Fibroblast of upper back skin (primary cell): ENCODE data around the gene CERS6.
A peak's percentile ranks its signal among the peaks of the same experiment; 100 is the strongest.
"Not testable (repeated sequence)": the region's sequence is repeated elsewhere in the genome, so short reads cannot be mapped to it uniquely, and the experiment has no call there.

Source experiments
- DNase-seq: peaks from one replicate; pipeline ENCODE4 v3.0.0-alpha.2; 2013

CERS6 gene

GRCh38 chr2:168787098-168787781 is 331.2 kb downstream of the CERS6 start:
- DNase-seq: no peak

DNA sequence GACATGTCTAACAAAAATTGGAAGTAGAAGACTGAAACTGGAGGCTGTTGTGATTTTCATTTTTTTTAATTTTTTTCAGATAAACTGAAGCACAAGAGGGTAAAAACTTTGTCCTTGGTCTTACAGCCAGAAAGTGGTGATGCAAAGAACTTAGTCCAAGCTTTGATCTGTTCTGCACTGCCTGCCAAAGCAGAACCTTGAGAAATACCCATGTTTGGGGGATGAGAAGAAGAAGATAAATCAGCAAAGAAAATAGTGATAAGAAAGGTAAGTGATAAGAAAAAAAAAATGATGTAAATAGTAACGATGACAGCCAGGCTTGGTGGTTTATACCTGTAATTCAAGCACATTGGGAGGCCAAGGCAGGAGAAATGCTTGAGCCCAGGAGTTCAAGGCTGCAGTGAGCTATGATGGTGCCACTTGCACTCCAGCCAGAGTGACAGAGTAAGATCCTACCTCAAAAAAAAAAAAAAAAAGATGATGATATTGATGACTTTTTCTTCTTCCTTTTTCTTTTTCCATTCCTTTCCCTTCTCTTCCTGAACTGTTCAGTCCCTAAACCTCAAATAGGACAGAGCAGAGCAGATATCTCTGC is 331.8 kb downstream of the CERS6 start:
- no peak for DNase-seq

- DNase-seq: no peak
Observed at GRCh38 chr2:168789776-168790175, 333.7 kb downstream of the CERS6 start.

DNA sequence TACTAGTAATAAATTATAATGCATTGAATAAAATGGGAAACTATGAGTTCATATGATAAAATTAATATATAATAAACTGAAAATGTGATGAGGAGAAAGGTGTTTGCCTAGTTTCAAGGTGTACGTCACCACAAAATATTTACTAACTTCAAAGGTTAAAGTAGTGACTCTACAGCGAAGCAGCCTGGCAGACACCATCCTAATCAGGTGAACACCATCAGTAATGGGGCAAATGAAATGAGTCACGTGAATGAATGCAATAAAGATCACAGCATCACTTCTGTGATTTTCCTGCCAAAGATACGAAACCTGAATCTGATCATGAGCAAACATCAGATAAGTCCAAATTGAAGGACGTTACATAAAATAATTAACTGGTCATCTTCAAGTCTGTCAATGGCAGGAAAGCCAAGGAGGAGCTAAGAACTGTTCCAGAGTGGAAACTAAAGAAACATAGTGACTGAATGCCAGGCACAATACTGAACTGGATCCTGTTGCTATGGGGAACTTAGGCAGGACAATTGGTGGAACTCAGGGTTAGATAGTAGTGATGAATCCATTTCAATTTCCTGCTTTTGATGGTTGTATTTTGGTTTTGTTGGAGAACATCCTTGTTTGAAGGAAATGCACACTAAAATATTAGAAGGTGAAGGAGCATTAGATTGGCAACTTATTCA is 334.3 kb downstream of the CERS6 start:
- DNase-seq: no peak

DNA sequence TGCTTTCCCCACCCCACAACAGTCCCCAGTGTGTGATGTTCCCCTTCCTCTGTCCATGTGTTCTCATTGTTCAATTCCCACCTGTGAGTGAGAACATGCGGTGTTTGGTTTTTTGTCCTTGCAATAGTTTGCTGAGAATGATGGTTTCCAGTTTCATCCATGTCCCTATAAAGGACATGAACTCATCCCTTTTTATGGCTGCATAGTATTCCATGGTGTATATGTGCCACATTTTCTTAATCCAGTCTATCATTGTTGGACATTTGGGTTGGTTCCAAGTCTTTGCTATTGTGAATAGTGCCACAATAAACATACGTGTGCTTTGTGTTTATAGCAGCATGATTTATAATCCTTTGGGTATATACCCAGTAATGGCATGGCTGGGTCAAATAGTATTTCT is 335.1 kb downstream of the CERS6 start:
- DNase-seq: not testable (repeated sequence)

- no peak for DNase-seq
Observed at GRCh38 chr2:168793596-168793995, 337.5 kb downstream of the CERS6 start.

- no peak for DNase-seq
Observed at GRCh38 chr2:168794968-168795367, 338.9 kb downstream of the CERS6 start.

- no peak for DNase-seq
Observed at GRCh38 chr2:168796090-168796577, 340.1 kb downstream of the CERS6 start.

DNA sequence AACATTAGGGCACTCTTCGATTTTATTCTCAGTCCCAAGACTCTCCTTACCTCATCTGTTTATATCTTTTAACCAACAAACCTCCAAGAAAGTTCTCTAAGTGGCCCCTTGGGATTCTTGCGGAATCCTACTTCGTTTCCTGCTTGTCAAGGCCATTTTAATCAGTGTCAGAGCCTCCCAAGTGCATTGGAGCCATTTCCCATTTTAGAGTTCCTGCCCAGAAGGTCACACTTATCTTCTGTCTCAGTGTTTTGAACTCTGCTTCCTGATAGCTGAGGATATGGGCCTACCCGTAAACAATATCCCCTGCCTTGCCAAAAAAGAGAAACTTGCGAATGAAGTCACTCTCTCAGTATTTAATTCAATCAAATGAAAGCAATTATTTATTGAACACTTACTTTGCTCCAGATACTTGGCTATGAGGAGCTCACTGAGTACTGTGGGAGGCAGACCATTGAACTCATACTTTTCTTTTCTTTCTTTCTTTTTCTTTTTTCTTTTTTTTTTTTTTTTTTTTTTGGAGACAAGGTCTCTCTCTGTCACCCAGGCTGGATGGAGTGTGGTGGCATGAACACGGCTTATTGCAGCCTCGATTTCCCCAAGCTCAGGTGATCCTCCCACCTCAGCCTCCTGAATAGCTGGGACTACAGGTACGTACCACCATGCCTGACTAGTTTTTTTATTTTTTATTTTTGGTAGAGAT is 340.7 kb downstream of the CERS6 start:
- DNase-seq: no peak

DNA sequence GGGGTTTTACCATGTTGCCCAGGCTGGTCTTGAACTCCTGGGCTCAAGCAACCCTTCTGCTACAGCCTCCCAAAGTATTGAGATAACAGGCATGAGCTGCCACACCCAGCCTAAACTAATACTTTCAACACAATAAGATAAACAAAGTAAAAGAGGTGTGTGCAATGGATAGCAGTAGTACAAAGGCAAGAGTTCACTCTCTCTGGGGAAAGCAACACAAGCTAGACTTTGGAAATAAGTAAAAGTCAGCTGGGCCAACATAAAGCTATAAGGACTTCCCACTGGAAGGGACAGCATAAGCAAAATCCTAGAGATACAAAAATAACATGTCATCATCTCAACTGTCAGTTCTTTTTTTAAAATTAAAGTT is 341.2 kb downstream of the CERS6 start:
- DNase-seq: no peak

DNA sequence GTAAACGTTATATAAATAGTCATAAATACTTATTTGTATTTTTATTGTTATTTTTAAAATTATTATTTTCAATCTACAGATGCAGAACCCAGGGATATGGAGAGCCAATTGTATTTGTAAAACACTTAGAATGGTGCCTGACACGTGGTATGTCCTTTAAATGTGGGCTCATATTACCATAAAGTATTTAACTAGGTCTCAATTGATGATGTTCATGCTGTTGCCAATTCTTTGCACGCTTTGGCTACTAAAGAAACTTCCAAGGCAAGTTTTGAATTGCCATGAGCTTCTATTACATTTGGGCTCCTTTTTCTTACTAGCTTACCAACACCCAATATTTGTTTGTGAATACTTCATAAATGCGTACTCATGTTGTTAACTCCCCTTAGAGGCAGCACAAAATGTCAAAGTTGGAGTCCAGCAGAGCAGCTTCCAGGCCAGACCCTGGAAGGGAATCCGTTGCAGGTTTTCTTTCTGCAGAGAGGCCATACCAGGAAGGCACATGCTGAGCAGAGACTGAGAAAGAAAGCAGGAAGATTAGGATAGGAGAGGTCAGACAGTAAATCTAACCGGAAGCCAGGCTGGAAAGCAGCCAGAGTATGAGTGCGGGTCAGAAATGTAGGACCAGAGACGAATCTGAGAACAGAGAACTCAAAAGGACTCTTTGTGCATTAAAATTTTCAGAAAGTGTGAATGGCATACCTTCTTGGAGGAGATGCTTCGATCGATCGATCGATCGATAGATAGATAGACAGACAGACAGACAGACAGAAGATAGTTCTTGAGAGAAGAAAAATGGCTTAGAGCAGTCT is 342.2 kb downstream of the CERS6 start:
- no peak for DNase-seq

- no peak for DNase-seq
Observed at GRCh38 chr2:168798888-168799410, 342.9 kb downstream of the CERS6 start.

- no peak for DNase-seq
Observed at GRCh38 chr2:168801471-168801870, 345.4 kb downstream of the CERS6 start.

- DNase-seq: peak; percentile 46
Observed at GRCh38 chr2:168801961-168802858, 346.1 kb downstream of the CERS6 start, which contains the start of gene NOSTRIN. NOSTRIN (plus strand) TSS chr2:168802637; CDS start chr2:168802647, 10 bp downstream.

- no peak for DNase-seq
Observed at GRCh38 chr2:168802859-168803725, 347.0 kb downstream of the CERS6 start.

DNA sequence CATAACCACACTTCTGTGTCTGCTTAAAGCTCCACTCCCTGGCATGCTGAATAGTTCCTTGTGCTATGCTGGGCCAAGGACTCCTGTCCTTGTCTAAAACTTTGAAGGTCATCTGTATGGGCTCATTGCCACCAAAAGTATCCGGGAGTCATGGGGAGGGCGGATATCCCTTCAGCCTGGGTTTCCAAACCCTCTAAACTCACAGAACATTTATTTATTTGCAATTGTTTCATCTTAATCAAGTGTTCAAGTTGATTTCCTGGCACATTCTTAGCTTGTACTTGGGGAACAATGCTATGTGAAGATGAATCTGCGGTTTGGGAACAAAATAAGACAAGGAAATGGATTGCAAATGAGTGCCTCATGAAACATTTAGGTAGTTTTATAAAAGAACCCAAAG is 348.1 kb downstream of the CERS6 start:
- DNase-seq: no peak

GRCh38 chr2:168805615-168806014 is 349.5 kb downstream of the CERS6 start:
- no peak for DNase-seq

DNA sequence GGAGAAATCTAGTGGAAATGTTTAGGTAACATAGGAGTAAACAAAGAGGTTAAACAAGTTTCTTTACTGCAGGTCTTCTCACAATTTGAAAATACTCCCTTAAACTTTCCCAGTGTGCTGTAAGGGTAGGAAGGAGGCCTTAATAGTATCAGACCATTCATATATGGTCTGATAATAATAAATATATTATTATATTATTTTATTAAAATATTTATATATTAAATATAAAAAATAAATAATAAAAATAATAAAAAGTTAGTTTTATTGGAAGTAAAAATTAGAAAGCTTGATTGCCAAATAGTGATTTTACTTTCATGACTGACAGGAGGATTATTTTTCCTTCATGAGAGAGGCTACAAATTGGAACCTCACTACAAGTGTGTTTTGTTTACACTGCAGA is 353.5 kb downstream of the CERS6 start:
- no peak for DNase-seq

GRCh38 chr2:168810235-168810634 is 354.2 kb downstream of the CERS6 start:
- no peak for DNase-seq

- DNase-seq: no peak
Observed at GRCh38 chr2:168811696-168812095, 355.6 kb downstream of the CERS6 start.
